GM18499 (cell line): ENCODE results near the gene DCTN2.
A peak's percentile ranks its signal among the peaks of the same experiment; 100 is the strongest.

Experiments
- ATAC-seq: cut with Tn5 transposase; IDR thresholded peaks from one replicate; pipeline ENCODE4 v1.9.1; 2021; ENCODE audit warnings: moderate number of reproducible peaks; ENCODE audit not compliant: insufficient read depth, unreplicated experiment

DCTN2 gene

DNA sequence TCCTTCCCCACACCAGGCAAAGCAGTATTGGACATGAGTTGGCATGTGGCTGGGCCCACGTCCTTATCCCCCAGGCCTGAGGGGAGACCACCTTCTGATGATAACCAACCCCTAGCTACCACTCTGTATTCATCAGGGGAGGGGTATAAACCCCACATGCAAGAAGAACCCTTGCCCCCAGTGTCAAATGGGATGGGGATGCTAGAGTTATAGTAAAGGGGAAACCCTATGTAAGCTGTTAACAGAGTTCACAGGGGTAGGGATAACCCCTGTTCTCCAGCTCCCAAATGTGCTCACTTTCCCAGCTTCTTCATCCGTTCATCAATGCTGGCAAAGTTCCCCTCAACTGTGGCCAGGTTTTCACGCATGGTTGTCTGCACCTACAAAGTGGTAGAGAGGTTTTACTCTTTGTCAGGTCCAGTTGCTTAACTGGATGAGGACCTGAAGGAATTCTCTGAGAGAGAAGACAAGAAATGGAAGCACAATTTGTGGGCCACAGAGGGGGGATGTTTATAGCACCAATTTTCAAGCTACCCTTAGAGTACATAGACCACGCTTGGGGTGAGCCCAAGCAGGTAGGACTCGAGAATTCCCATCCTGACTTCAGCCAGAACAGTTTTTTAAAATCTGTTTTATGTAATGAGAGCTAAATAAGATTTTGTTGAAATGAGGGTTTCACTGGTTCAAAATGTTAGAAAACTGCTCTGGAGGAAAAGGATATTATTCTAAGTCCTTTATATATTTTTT lies 16.4 kb downstream of the DCTN2 start:
- ATAC-seq: no peak

DNA sequence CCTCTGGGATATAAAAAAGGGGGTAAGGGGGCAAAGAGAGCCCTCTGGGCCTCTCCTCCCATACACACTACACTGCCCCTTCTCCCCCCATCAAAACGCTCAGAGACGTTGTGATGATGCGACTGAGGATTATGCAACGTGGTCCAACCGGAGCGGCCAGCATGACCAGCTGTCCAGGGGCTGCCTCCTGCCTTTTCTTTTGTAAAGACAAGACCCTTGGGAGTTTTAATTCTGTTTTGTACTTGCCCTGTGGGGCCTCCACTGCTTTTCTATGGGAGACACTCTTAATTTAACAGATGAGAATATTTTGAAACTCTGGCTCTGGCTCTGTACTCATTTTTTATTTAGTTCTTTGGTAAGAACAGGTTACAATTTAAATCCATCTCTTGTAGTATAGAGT lies 17.2 kb downstream of the DCTN2 start:
- ATAC-seq: no peak

DNA sequence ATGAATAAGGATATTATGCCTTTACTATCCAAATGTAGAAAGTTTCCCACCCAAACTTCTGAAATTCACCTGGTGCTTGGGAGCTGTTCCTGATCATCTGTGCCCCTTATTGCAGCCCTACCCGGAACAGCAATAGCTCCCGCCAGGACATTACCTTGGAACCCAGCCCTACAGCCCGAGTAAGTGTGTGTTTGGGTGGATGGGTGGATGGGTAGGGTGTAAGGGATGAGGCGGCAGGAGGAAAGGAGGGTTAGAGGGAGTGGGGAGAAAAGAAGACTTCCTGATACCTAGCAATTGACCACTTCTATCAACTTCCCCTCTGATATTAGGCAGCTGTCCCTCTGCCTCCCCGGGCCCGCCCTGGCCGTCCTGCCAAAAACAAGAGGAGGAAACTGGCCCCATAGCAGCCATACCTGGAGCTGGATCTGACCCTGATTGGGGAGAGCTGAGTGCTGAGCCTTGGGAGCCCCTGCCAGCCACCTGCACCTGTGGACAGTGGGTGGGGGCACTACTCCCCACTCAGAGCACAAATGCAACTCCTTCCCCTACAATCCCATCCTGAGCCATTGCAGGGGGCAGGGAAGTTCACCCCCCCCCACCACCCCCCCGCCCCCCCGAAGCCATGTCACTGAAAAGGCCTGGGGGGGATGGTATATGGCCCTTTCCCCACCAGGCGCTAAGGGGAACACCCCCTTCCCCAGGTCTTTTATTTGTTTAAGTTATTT lies 18.0 kb downstream of the DCTN2 start:
- no peak for ATAC-seq

DNA sequence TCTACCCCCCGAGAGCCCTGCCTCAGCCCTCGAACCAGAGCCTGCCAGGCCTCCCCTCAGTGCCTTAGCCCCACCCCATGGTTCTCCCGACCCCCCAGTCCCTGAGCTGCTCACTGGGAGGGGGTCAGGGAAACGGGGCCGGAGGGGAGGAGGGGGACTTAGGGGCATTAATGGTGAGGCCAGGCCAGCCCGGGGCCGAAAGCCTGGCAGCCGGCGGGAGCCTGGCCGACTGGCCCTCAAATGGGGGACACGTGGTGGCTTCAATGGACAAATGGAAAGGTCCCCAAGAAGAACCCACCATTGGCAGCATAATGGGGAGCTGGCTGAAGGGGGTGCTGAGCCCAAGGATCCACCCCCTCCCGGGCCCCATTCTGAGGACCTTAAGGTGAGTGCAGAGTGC lies 18.8 kb downstream of the DCTN2 start:
- no peak for ATAC-seq

DNA sequence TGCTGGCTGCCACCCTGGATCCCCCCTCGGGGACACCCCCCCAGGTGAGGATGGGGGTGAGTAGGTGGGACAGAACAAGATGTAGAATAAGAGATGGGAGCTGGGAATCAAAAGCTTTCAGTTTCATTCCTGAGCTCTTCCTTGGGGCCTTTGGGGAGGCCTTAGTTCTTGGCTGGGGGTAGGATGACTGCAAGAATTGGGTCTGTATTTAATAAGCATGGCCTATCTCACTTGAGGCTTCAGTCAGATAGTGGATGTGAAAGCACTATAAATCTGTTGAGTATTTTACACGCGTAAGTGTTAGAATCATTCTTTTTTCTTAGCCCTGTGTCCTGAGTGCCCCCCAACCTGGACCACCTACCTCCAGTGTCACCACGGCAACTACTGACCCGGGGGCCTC lies 19.8 kb downstream of the DCTN2 start:
- ATAC-seq: no peak

DNA sequence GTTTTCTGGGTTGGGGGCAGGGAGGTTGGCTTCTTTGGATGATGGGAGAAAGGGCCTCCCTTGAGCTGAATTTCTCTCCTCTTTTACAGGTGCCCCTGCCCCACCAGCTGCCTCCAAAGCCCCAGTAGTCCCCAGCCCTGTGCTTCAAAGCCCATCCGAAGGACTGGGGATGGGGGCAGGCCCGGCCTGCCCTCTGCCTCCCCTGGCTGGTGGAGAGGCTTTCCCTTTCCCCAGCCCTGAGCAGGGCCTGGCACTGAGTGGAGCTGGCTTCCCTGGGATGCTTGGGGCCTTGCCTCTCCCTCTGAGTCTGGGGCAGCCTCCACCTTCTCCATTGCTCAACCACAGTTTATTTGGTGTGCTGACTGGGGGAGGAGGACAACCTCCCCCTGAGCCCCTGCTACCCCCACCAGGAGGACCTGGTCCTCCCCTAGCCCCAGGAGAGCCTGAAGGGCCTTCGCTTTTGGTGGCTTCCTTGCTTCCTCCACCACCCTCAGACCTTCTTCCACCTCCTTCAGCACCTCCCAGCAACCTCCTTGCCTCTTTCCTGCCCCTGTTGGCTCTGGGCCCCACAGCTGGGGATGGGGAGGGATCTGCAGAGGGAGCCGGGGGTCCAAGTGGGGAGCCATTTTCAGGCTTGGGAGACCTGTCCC lies 20.4 kb downstream of the DCTN2 start:
- ATAC-seq: no peak

DNA sequence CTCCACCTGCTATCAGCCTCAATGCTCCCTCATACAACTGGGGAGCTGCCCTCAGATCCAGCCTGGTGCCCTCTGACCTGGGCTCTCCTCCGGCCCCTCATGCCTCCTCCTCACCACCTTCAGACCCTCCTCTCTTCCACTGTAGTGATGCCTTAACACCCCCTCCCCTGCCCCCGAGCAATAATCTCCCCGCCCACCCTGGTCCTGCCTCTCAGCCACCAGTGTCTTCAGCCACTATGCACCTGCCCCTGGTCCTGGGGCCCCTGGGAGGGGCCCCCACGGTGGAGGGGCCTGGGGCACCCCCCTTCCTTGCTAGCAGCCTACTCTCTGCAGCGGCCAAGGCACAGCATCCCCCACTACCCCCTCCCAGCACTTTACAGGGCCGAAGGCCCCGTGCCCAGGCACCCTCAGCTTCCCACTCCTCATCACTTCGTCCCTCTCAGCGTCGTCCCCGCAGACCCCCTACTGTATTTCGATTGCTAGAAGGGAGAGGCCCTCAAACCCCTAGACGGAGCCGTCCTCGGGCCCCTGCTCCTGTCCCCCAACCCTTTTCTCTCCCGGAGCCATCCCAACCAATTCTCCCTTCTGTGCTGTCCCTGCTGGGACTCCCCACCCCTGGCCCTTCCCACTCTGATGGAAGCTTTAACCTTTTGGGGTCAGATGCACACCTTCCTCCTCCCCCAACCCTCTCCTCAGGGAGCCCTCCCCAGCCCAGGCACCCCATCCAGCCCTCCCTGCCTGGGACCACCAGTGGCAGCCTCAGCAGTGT lies 21.2 kb downstream of the DCTN2 start:
- no peak for ATAC-seq

DNA sequence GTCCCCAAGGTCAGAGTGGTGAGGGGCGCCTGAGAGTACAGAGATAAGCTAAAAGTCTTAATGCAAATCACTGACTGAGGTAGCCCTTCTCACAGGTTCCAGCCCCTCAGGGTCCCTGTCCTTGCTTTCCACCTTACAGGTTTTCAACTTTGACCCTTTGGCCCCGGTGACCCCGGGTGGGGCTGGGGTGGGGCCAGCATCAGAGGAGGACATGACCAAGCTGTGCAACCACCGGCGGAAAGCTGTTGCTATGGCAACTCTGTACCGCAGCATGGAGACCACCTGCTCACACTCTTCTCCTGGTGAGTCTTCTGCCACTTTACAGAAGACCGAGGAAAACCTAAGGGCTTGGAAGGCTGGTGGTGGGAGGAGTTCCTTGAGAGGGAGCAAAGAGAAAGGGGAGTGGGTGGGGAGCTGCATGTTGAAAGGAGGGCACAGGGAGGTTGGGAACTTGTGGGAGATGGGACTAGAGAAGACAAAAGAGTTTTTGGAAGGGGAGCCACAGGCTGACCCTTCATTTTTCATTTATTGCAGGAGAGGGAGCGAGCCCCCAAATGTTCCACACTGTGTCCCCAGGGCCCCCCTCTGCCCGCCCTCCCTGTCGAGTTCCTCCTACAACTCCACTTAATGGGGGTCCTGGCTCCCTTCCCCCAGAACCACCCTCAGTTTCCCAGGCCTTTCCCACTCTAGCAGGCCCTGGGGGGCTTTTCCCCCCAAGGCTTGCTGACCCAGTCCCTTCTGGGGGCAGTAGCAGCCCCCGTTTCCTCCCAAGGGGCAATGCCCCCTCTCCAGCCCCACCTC lies 22.0 kb downstream of the DCTN2 start:
- ATAC-seq: no peak

DNA sequence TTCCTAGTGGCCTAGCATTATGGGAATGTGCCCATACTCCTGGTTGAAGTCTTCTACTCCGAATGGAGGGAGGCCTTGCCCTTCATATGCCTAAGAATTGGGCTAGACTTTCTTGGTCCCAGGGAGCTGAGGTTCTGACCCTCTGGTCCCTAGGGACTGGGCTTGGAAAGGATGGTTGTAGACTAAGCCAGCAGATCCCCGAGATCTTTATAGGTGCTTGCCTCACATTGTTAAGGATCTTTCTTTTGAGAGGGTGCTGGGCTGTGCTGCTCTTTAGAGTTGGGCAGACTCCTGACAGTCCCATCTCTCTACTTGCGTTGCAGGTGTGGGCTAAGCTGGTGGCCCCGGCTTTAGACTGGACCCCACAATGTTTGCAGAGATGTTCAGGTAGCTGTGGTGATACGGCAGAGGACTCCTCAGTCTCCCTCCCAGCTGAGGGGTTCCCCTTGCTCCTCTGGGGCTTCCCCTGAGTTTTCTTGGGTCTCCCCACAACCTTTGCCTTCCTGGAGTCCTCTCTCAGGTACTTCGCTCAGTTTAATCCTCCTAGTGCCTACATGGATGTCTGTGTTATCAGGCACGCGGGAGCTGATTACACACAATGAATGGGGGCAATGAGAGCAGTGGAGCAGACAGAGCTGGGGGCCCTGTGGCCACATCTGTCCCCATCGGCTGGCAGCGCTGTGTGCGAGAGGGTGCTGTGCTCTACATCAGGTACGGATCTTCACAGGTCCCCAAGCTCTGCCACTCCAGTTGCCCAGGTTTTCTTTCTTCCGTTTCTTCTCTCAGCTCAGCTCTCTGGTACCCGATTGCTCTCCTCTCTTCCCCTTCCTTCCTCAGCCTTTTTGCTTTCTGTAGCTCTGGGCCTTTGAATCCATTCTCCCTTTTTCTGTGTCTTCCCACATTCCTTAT lies 23.0 kb downstream of the DCTN2 start:
- ATAC-seq: no peak

DNA sequence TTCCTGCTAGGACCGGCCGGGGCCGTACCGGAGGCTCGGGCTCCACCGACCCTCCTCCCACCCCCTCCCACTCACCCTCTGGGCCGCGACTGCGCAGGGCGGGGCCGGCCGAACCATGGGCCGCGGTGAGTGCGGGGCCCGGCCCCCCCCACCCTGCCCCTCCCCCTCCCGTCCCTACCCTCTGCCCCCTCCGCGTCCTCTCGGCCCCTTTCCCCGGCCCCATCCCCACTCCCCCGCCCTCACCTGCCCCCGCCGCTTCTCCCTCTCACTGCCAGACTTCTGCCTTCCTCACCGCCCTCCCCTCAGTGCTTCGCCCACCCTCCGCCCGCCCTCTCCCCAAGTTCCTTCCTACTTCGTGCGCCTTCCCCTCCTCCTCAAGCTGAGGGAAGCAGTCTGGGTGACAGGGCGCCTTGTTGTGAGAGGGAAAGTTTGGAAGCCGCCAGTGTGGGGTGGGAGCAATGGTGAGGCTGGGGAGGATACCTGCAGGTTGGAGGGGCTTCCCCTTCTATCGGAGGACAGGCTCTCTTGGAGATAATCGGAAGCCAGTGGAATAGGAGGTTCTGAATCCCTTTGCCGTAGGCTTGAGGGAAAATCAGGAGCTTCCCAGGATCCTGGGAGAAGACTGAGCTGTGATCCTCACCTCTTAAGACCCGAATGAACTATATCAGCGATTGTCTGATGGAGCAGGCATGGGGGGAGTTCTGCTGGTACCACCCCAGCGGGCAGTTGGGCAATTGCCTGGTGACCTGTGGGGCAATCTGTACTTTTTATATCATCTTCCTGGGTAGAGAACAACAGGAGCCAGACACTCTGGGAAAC lies 23.9 kb downstream of the DCTN2 start:
- ATAC-seq: no peak

DNA sequence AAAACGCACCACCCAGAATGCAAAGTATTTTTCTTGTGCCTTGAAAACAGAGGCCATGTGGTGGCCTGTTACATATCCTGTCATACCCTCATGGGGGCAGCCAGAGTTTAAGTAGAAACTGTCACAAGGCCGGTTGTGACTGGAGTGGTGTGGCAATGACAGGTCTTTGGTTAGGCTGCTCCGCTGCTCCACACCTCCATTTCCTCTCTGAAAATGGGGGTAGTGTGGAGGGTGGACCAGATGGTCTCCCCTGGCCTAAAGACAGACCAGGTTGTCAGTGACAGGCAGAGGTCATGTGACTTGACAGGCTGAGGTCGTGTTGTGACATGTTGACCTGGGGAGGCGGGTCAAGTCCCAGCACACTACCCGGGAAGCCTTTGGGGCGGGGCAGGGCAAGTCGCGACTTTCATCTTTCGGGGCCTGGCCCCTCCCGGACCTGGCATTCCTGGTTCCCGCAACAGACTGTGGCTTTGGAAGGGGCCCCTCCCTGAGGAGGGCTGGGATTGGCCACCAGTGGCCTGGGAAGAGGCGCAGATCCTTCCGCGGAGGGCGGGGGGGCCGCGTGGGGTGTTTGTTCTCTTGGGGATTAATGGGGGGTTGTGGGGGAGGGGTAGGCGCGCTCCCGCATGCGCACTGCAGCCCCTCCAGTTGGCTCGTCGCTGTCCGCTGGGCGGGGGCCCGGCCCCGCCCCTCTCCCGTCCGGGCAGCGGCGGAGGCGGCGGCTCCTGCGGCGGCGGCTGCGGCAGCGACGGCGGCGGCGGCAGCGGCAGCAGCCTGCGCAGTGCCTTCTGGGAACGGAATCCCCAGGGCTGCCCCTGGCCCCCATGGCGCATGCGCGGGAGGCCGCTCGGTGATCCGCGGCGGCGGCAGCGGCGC lies 24.7 kb downstream of the DCTN2 start, which contains the start of gene MBD6:
Gene MBD6, plus strand, starts transcription at position 814 of the 876 bp plus-strand sequence. CDS start 1,480 bp downstream, outside the sequence.
- ATAC-seq: peak; percentile 36

DNA sequence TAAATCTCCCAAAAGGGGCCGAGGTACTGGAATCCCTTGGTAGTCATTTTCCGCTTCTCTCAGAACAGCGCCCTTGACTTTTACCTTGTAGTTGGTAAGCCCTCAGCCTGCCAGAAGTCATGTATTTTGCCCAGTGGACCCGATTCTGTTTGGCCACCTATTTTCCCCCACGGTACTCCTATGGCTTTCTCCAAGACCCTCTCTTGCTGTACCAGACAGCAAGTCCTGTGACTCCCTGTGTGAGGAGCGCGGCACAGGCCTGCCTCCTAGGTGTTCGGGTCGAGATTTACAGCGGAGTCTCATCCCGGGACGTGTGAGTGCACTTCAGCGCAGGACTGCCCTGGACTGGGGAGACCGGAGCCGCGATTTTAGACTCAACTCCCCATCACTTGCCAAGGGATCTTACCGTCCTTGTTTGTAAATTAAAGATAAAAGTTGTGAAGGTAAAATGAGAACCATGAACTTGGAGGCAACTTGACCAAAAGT lies 25.4 kb downstream of the DCTN2 start:
- ATAC-seq: no peak

DNA sequence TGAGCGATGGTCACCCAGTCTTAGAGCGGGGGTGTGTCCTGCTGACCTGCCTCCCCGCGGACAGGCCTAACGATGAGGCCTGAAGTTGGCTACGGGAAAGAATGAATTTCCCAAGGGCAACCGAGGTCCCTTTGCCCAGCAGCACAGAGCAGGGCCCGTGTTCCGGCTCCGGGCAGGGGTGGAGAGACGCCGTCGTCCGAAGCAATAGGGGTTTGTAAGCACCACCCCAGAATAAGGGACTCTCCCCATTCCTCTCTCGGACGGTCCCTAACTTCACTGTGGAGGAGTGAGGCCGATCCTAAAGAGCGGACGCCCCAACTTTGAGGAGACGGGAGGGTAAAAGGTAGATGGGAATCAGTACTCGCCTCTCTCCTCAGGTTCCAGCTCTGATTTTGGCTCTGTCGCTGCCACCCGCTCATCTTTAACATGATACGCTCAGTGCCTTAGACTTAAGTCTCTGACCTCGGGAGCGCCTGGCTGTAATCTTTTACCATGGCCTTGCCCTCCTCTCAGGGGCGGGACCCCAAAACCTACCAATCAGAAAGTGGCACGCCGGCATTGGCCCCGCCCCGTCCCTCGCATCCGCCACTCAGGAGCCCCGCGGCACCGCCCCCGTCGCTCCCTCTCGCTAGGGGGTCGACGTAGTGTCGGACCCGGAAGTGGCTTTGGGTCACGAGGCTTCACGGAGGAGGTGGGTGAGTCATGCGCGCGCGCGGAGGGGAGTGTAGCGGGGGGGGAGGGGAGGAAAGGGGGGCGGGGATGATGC lies 26.8 kb downstream of the DCTN2 start, which contains the start of gene DDIT3:
Gene DDIT3, minus strand, starts transcription at position 462 of the 766 bp plus-strand sequence. CDS start 3,108 bp downstream, outside the sequence.
- peak; percentile 38 for ATAC-seq

DNA sequence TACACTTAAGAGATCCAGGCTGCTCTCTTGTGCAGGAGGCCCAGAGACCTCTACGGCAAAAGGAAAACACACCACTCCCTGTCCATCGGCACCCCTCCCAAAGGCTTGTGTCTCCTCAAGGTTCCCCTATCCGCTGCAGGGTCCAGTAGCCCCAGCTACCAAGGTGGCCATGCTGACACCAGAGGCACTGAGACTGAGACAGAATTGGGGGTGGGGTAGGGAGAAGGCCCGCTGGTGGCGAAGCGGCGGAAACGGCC lies 27.3 kb downstream of the DCTN2 start:
- ATAC-seq: no peak

DNA sequence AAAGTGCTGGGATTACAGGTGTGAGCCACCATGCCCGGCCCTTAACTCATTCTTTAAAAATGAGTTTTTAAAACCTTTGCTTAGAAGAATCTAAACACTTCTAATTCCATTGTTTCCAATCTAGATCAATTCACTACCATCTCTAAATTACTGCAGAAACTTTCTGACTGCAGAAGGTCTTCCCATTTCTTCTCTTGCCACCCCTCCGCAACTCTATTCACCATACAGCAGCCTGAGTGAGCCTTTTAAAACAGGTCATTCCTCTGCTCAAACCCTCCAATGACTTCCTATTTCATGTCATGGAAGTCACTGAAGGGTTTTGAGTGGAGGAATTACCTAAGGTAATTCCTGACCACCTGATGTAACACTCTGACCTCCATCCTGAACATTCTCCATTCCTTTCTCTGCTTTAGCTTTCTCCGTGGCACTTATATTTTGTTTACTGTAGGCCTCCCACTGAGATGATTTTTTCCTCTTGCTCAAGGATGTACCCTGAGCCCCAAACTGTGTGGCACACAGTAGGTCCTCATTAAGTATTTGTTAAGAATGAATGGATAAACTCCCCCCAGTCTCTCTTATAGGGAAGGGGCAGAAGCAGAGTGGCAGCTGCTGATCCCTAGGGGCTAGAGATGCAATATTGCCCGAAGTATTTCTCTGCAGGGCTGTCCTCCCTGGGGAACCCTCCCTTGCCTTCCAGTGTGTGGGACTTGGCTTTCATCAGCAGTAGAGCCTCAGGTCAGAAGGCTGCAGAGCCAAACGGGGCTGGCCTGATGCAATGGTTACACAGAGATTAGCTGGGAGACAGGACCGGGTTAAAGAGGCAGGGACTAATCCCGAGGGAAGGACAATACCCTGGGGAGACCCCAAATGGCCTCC lies 27.8 kb downstream of the DCTN2 start:
- ATAC-seq: no peak
